Measurements from ENCODE around the gene PGD. TPM values are rescaled to one million over a fixed set of nuclear protein-coding genes. Genes with fewer than 3 reads are reported as not detected.
A peak's percentile ranks its signal among the peaks of the same experiment; 100 is the strongest.

Gene PGD
- total RNA-seq, 1 experiment from 2014 or later, result 162 TPM

- Histone ChIP-seq H3K4me1 (ENCODE audit: insufficient read depth, low read length) (peaks cover 35% of the 10 kb centered on the region), H3K4me2 (ENCODE audit: low read length) (peak overlapping the region; percentile 71), H3K9me2 (replicated peaks; ENCODE audit: low read length) (no peaks in the 10 kb centered on the region), H3K9ac (ENCODE audit: low read length) (no peak overlapping the region), H3K27me3 (ENCODE audit: low read length) (no peaks in the 10 kb centered on the region), H3F3A (ENCODE audit: low read length, unreplicated experiment) (peaks cover 4% of the 10 kb centered on the region), H3K36me3 (ENCODE audit: low read depth, low read length) (no peaks in the 10 kb centered on the region), H3K79me2 (ENCODE audit: low read length) (no peaks in the 10 kb centered on the region), H4K20me1 (ENCODE audit: low read length) (0 out of 2 replicates have a peak, but pooled peaks cover 4% of the 10 kb centered on the region), H3K27ac (ENCODE audit: low read length) (peak overlapping the region; percentile 53), H2AFZ (ENCODE audit: low read length) (0 out of 2 replicates have a peak overlapping the region, but pooled peaks have one; percentile 17), H3K4me3 (ENCODE audit: low read length) (no peak overlapping the region), H3K9me3 (ENCODE audit: low read length) (no peaks in the 10 kb centered on the region)
- ATAC-seq (peak; percentile 99), DNase-seq (peak; percentile 86)
- POLR2A ChIA-PET (ENCODE audit: unreplicated experiment), result interaction anchor here (0.6 kb wide), 1 partner anchor 45 kb away, joined by 5 read pairs; no protein-coding TSS in a partner anchor
- no TSS peak for BruUV-seq (replicated peaks)
- TF ChIP-seq EZH2phosphoT487 (IDR thresholded peaks at IDR 0.05; ENCODE audit: borderline replicate concordance, low read length), result no peak
- no peak for TF ChIP-seq EZH2 (IDR thresholded peaks at IDR 0.05; ENCODE audit: low read length, unreplicated experiment)
- TF ChIP-seq CTCF (conservative IDR thresholded peaks at IDR 0.05; ENCODE audit: low read depth, low read length), result no peak
- CTCF ChIA-PET, result no interaction called here
- intact Hi-C loops (cut with micrococcal nuclease), result no loop called here
Measured at GRCh38 chr1:10380594-10381275, 18.1 kb upstream of the PGD start.

GRCh38 chr1:10383630-10384029 lies 15.2 kb upstream of the PGD start:
- Histone ChIP-seq H3K9me3 (ENCODE audit: low read length) (no peaks in the 10 kb centered on the region), H3K4me1 (ENCODE audit: insufficient read depth, low read length) (peaks cover 47% of the 10 kb centered on the region), H4K20me1 (ENCODE audit: low read length) (0 out of 2 replicates have a peak, but pooled peaks cover 4% of the 10 kb centered on the region), H3K4me2 (ENCODE audit: low read length) (no peak overlapping the region), H3K27me3 (ENCODE audit: low read length) (no peaks in the 10 kb centered on the region), H3K36me3 (ENCODE audit: low read depth, low read length) (no peaks in the 10 kb centered on the region), H3K27ac (ENCODE audit: low read length) (no peak overlapping the region), H3K79me2 (ENCODE audit: low read length) (no peaks in the 10 kb centered on the region), H3K9me2 (replicated peaks; ENCODE audit: low read length) (no peaks in the 10 kb centered on the region), H3F3A (ENCODE audit: low read length, unreplicated experiment) (peaks cover 4% of the 10 kb centered on the region), H3K4me3 (ENCODE audit: low read length) (no peak overlapping the region), H2AFZ (ENCODE audit: low read length) (no peak overlapping the region), H3K9ac (ENCODE audit: low read length) (no peak overlapping the region)
- ChIA-PET CTCF (no interaction called here), POLR2A (ENCODE audit: unreplicated experiment) (no interaction called here)
- TF ChIP-seq CTCF (conservative IDR thresholded peaks at IDR 0.05; ENCODE audit: low read depth, low read length) (no peak), EZH2 (IDR thresholded peaks at IDR 0.05; ENCODE audit: low read length, unreplicated experiment) (no peak), EZH2phosphoT487 (IDR thresholded peaks at IDR 0.05; ENCODE audit: borderline replicate concordance, low read length) (no peak)
- DNase-seq (no peak), ATAC-seq (no peak)
- no TSS peak for BruUV-seq (replicated peaks)
- intact Hi-C loops (cut with micrococcal nuclease), result no loop called here

DNA sequence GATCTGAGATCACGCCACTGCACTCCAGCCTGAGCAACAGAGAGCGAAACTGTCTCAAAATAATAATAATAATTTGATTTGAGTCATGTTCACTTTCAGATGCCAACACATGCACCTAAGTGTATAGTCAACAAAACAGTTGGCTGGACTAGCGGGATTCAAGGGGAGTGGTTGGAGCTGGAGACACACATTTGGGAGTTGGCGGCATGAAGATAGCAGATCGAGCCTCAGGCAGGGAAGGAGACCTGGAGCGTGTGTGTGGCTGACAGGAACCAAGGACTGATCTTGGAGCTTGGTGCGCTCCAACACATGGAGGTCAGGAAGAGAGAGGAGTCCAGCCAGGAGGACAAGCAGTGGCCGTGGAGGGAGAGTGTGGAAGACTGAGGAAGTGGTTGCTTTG lies 14.6 kb upstream of the PGD start:
- Histone ChIP-seq H4K20me1 (ENCODE audit: low read length) (0 out of 2 replicates have a peak, but pooled peaks cover 4% of the 10 kb centered on the region), H3K27ac (ENCODE audit: low read length) (no peak overlapping the region), H3K27me3 (ENCODE audit: low read length) (no peaks in the 10 kb centered on the region), H3K36me3 (ENCODE audit: low read depth, low read length) (no peaks in the 10 kb centered on the region), H3K9me2 (replicated peaks; ENCODE audit: low read length) (no peaks in the 10 kb centered on the region), H3K9ac (ENCODE audit: low read length) (no peak overlapping the region), H3K4me1 (ENCODE audit: insufficient read depth, low read length) (peaks cover 43% of the 10 kb centered on the region), H3K4me2 (ENCODE audit: low read length) (no peak overlapping the region), H3K4me3 (ENCODE audit: low read length) (no peak overlapping the region), H2AFZ (ENCODE audit: low read length) (no peak overlapping the region), H3K9me3 (ENCODE audit: low read length) (no peaks in the 10 kb centered on the region), H3K79me2 (ENCODE audit: low read length) (no peaks in the 10 kb centered on the region), H3F3A (ENCODE audit: low read length, unreplicated experiment) (no peaks in the 10 kb centered on the region)
- ATAC-seq (no peak), DNase-seq (no peak)
- no TSS peak for BruUV-seq (replicated peaks)
- POLR2A ChIA-PET (ENCODE audit: unreplicated experiment), result no interaction called here
- TF ChIP-seq EZH2 (IDR thresholded peaks at IDR 0.05; ENCODE audit: low read length, unreplicated experiment) (no peak), EZH2phosphoT487 (IDR thresholded peaks at IDR 0.05; ENCODE audit: borderline replicate concordance, low read length) (no peak), CTCF (conservative IDR thresholded peaks at IDR 0.05; ENCODE audit: low read depth, low read length) (no peak)
- CTCF ChIA-PET, result no interaction called here
- intact Hi-C loops (cut with micrococcal nuclease), result no loop called here
